Suprapubic skin (tissue), 4 donors: Measurements from ENCODE around the gene ERP27. TPM values are rescaled to one million over a fixed set of nuclear protein-coding genes. Genes with fewer than 3 reads are reported as not detected.

Experiments used
- DNase-seq, 2 donors: peaks; one replicate each; pipeline ENCODE4 v3.0.0-alpha.2; 2019; ENCODE audit warnings: low spot score in 2 of 2
- H3K27ac ChIP-seq: fragments of 200-600 bp; sonication (generic); one replicate; pipeline ENCODE4 v1.5.1; 2019
- H3K27me3 ChIP-seq: fragments of 200-600 bp; sonication (generic); one replicate; pipeline ENCODE4 v1.5.1; 2019
- H3K36me3 ChIP-seq: fragments of 200-600 bp; sonication (generic); one replicate; pipeline ENCODE4 v1.5.1; 2019
- H3K4me1 ChIP-seq: fragments of 200-600 bp; sonication (generic); one replicate; pipeline ENCODE4 v1.5.1; 2019
- H3K4me3 ChIP-seq: fragments of 200-600 bp; sonication (generic); one replicate; pipeline ENCODE4 v1.5.1; 2019; ENCODE audit warnings: mild to moderate bottlenecking
- H3K9me3 ChIP-seq: fragments of 200-600 bp; sonication (generic); one replicate; pipeline ENCODE4 v1.5.1; 2019
- EP300 ChIP-seq: sonication (generic); formaldehyde crosslinking; IDR thresholded peaks from one replicate; pipeline ENCODE4 v1.6.1; 2017; ENCODE audit warnings: antibody characterized with exemption
- POLR2A ChIP-seq, 2 donors: fragments of 450-650 bp; IDR thresholded peaks; one replicate each; pipeline ENCODE4 v1.6.1; 2017; ENCODE audit warnings: antibody characterized with exemption in 2 of 2, mild to moderate bottlenecking in 2 of 2, moderate library complexity in 2 of 2
- POLR2AphosphoS5 ChIP-seq, 3 donors: sonication (generic); formaldehyde crosslinking; IDR thresholded peaks; one replicate each; pipeline ENCODE4 v1.6.1; 2017; ENCODE audit warnings: antibody characterized with exemption in 3 of 3
- WGBS: methylation state at CpG from one replicate; pipeline ENCODE4 v1.1.5; 2018; 5-methylcytosine and 5-hydroxymethylcytosine counted together
- total RNA-seq, 4 donors: library from RNA; depleted of rRNA; stranded (reverse); fragments of >200 nt; gene quantifications; one replicate each; pipeline ENCODE4 v1.1.0, GENCODE V29; 2016
- TF ChIP-seq, protein P1 (sequence below), 2 donors: fragments of 200-600 bp in 1 of 2; fragments of 450-650 bp in 1 of 2; sonication (generic) in 1 of 2; IDR thresholded peaks; one replicate each; pipeline ENCODE4 v1.5.1; 2016 to 2019; ENCODE audit warnings: antibody characterized with exemption in 2 of 2, mild to moderate bottlenecking in 1 of 2, moderate library complexity in 1 of 2

Gene ERP27
- total RNA-seq, 4 donors from 2014 or later: 0.21 to 2.5 (median 0.91) TPM; not detected in 1

DNA sequence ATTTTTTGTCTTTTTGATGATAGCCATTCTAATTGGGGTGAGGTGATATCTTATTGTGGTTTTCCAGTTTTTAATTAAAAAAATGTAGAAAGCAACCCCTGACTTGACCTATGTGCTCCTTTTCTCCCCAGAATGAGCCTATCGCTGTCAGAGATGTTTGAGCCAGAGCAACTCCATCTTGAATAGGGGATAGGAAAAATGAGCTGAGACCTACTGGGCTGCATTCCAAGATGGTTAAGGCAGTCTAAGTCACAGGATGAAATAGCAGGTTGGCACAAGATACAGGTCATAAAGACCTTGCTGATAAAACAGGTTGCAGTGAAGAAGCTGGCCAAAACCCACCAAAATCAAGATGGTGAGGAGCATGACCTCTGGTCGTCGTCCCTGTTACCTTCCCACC is 13.8 kb downstream of the ERP27 start:
- H3K36me3 ChIP-seq: no peaks in the 10 kb centered on the region

DNA sequence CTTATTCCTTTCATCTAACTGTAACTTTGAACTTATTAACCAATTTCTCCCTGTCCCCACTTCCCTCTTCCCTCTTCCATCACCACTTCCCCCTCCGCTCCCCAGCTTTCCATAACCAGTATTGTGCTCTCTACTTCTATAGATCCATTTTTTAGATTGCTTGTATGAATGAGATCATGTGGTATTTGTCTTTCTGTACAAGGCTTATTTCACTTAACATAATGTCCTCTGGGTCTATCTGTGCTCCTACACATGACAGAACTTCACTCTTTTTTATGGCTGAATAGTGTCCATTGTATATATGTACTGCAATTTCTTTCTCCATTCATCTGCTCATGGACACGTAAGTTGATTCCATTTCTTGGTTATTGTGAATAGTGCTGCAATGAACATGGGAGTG is 14.4 kb downstream of the ERP27 start:
- H3K27me3 ChIP-seq: no peaks in the 10 kb centered on the region
- 85% methylated on average over 2 of the region's 2 CpGs for WGBS
- H3K27ac ChIP-seq: no peak overlapping the region
- no peaks in the 10 kb centered on the region for H3K9me3 ChIP-seq
- H3K4me1 ChIP-seq: peaks cover 4% of the 10 kb centered on the region
- H3K4me3 ChIP-seq: no peak overlapping the region
- DNase-seq: no peak
- H3K36me3 ChIP-seq: no peaks in the 10 kb centered on the region
- TF ChIP-seq, protein P1, sequence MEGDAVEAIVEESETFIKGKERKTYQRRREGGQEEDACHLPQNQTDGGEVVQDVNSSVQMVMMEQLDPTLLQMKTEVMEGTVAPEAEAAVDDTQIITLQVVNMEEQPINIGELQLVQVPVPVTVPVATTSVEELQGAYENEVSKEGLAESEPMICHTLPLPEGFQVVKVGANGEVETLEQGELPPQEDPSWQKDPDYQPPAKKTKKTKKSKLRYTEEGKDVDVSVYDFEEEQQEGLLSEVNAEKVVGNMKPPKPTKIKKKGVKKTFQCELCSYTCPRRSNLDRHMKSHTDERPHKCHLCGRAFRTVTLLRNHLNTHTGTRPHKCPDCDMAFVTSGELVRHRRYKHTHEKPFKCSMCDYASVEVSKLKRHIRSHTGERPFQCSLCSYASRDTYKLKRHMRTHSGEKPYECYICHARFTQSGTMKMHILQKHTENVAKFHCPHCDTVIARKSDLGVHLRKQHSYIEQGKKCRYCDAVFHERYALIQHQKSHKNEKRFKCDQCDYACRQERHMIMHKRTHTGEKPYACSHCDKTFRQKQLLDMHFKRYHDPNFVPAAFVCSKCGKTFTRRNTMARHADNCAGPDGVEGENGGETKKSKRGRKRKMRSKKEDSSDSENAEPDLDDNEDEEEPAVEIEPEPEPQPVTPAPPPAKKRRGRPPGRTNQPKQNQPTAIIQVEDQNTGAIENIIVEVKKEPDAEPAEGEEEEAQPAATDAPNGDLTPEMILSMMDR (IDR thresholded peaks at IDR 0.05): no peak
- no peak for TF ChIP-seq POLR2A (IDR thresholded peaks at IDR 0.05)
- no peak for TF ChIP-seq EP300
- TF ChIP-seq POLR2AphosphoS5 (IDR thresholded peaks at IDR 0.05): no peak

More for the DNA sequence above, 13.8 kb downstream of the ERP27 start:
- H3K27ac ChIP-seq: no peak overlapping the region
- no peak for DNase-seq
- TF ChIP-seq EP300 (no peak), POLR2AphosphoS5 (IDR thresholded peaks at IDR 0.05) (no peak)
- TF ChIP-seq, protein P1 (IDR thresholded peaks at IDR 0.05): no peak
- H3K4me3 ChIP-seq: no peak overlapping the region
- H3K27me3 ChIP-seq: no peaks in the 10 kb centered on the region
- H3K4me1 ChIP-seq: peaks cover 10% of the 10 kb centered on the region
- H3K9me3 ChIP-seq: no peaks in the 10 kb centered on the region
- WGBS: 95% methylated on average over 3 of the region's 3 CpGs

DNA sequence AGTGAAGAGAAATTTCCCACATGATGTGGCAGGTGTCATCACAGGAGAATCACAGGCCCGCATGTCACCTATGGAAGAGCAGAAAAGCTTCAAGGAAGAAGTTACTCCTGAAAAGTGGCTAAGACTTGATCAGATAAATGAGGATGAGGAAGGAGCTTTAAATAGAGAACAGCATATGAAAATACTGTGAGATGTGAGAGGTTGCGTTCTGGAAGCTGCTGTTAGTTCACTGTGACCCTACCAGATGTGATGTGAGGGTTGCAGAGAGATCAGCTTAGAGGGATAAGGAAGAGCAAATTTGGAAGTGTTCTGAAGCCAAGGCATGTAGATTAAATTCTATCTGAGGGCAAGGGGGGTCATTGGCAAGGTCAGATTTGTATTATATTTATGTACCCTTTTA is 17.1 kb downstream of the ERP27 start:
- Histone ChIP-seq H3K27ac (no peak overlapping the region), H3K4me3 (no peak overlapping the region), H3K9me3 (no peaks in the 10 kb centered on the region), H3K27me3 (no peaks in the 10 kb centered on the region), H3K4me1 (no peaks in the 10 kb centered on the region), H3K36me3 (no peaks in the 10 kb centered on the region)
- TF ChIP-seq POLR2AphosphoS5 (IDR thresholded peaks at IDR 0.05) (no peak), EP300 (no peak), POLR2A (IDR thresholded peaks at IDR 0.05) (no peak)
- TF ChIP-seq, protein P1 (IDR thresholded peaks at IDR 0.05): no peak
- no peak for DNase-seq
- WGBS: 87% methylated on average over 2 of the region's 2 CpGs

DNA sequence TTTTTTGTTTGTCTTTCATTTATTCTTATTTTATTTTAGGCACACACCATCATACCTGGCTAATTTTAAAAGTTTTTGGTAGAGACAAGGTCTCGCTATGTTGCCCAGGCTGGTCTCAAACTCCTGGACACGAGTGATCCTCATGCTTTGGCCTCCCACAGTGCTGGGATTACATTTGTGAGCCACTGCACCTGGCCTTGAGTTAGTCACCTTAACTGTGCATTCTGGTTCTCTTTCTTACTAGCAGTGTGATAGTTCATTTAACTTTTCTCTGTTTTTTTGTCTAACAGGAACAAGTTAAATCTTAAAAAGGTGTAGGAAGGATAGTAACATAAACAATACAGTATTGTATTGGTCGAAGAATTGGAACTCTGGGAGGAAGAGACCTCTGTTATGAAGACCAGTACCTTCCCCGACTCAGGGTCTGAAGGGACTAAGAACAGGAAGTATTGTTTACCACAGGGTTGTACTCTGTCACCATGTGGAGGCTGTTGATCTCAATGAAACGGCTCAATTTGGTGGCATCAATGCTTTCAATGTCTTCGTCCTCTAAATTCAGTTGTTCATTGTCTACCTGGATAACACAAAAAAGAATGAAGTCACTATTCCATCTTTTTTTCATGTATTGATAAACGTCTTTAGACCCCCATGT is 17.7 kb downstream of the ERP27 start:
- Histone ChIP-seq H3K36me3 (no peaks in the 10 kb centered on the region), H3K4me1 (no peaks in the 10 kb centered on the region), H3K27ac (no peak overlapping the region), H3K4me3 (no peak overlapping the region), H3K27me3 (no peaks in the 10 kb centered on the region), H3K9me3 (no peaks in the 10 kb centered on the region)
- DNase-seq: no peak
- TF ChIP-seq POLR2AphosphoS5 (IDR thresholded peaks at IDR 0.05) (no peak), POLR2A (IDR thresholded peaks at IDR 0.05) (no peak), EP300 (no peak)
- TF ChIP-seq, protein P1 (IDR thresholded peaks at IDR 0.05): no peak
- WGBS: 76% methylated on average over 7 of the region's 7 CpGs

DNA sequence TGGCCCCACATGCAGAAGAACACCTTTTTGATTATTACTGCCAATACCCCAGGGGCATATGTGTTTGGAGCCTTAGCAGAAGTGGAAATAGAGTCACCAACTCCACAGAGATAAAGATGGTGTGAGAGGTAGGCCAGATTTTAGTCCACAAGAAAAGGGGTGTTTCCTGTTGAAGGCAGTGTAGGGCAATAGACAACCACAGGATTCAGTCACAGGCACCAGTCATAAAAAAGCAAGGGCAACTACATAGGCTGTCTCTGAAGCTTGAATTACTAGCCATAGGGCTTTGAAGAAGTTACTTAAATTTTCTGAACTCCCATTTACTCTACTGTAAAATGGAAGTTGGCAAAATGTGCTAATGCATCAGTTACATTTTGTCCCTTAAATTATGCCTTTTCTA is 18.9 kb downstream of the ERP27 start:
- Histone ChIP-seq H3K27me3 (no peaks in the 10 kb centered on the region), H3K4me3 (no peak overlapping the region), H3K36me3 (no peaks in the 10 kb centered on the region), H3K9me3 (no peaks in the 10 kb centered on the region), H3K4me1 (peaks cover 1% of the 10 kb centered on the region), H3K27ac (no peak overlapping the region)
- TF ChIP-seq POLR2AphosphoS5 (IDR thresholded peaks at IDR 0.05): no peak
- TF ChIP-seq, protein P1 (IDR thresholded peaks at IDR 0.05): no peak
- TF ChIP-seq EP300: no peak
- TF ChIP-seq POLR2A (IDR thresholded peaks at IDR 0.05): no peak
- DNase-seq: no peak
